Measurements from ENCODE around the gene PLCH1. TPM values are rescaled to one million over a fixed set of nuclear protein-coding genes. Genes with fewer than 3 reads are reported as not detected.

The PLCH1 gene
- polyA plus RNA-seq, 1 donor (not counting 4 experiments of a cell fraction or from before 2014, with no cell fraction given), result 0.05 TPM

DNA sequence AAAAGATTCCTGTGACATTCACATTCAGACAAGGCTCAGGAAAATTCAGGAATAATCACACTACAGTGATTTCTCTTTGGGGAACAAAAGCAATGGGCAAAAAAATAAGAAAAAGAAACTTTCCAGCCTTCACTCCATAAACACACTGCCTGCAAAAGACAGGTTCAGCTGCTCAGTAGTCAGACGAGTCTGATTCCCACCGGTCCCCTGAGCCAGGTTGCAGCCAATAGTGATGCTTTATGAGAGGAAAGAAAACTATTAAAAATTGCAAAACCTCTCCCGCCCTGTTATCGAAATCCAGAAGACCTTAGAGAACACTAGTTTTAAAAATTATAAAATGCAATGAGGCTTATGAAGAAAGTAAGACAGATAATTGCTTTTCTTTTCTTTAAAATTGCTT is 8.5 kb downstream of the PLCH1 start:
- no peak overlapping the region for H2AFZ ChIP-seq (ENCODE audit: control insufficient read depth, low read length)
- DNase-seq (ENCODE audit: low read depth, low spot score), result no peak
- H3K79me2 ChIP-seq (ENCODE audit: control insufficient read depth, insufficient read depth, low read length), result no peaks in the 10 kb centered on the region
- no peak overlapping the region for H3K9ac ChIP-seq (ENCODE audit: control insufficient read depth, extremely low read depth, insufficient read depth, low read length)
- dilution Hi-C loops (cut with MboI; ENCODE audit: extremely low pct_ligation_motif_present, low sequenced_read_pairs), result no loop called here
- no peaks in the 10 kb centered on the region for H3K9me1 ChIP-seq (ENCODE audit: control insufficient read depth, extremely low read depth, insufficient read depth, low read length)
- no peaks in the 10 kb centered on the region for H3K36me3 ChIP-seq (ENCODE audit: control insufficient read depth in 2 of 2, extremely low read depth in 1 of 2, insufficient read depth in 2 of 2, low read length in 2 of 2)
- FAIRE-seq, result no peak
- H3K9me3 ChIP-seq (ENCODE audit: control insufficient read depth, low read depth, low read length), result no peaks in the 10 kb centered on the region
- TF ChIP-seq, protein P1, sequence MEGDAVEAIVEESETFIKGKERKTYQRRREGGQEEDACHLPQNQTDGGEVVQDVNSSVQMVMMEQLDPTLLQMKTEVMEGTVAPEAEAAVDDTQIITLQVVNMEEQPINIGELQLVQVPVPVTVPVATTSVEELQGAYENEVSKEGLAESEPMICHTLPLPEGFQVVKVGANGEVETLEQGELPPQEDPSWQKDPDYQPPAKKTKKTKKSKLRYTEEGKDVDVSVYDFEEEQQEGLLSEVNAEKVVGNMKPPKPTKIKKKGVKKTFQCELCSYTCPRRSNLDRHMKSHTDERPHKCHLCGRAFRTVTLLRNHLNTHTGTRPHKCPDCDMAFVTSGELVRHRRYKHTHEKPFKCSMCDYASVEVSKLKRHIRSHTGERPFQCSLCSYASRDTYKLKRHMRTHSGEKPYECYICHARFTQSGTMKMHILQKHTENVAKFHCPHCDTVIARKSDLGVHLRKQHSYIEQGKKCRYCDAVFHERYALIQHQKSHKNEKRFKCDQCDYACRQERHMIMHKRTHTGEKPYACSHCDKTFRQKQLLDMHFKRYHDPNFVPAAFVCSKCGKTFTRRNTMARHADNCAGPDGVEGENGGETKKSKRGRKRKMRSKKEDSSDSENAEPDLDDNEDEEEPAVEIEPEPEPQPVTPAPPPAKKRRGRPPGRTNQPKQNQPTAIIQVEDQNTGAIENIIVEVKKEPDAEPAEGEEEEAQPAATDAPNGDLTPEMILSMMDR (optimal IDR thresholded peaks at IDR 0.05 in 1 of 3, IDR thresholded peaks at IDR 0.05 in 1 of 3, conservative IDR thresholded peaks at IDR 0.05 in 1 of 3; ENCODE audit: extremely low read depth in 1 of 3, insufficient read depth in 2 of 3, low read length in 3 of 3), result no peak
- TF ChIP-seq EZH2 (IDR thresholded peaks at IDR 0.05; ENCODE audit: low read length), result no peak
- H3K4me1 ChIP-seq (ENCODE audit: control insufficient read depth, extremely low read depth, insufficient read depth, low read length), result no peaks in the 10 kb centered on the region
- H3K4me2 ChIP-seq (ENCODE audit: control insufficient read depth, extremely low read depth, insufficient read depth, low read depth, low read length), result no peak overlapping the region
- no peak overlapping the region for H3K27ac ChIP-seq (ENCODE audit: control insufficient read depth, insufficient read depth, low read length)
- H3K27me3 ChIP-seq (ENCODE audit: control insufficient read depth, extremely low read depth, insufficient read depth, low read length), result no peaks in the 10 kb centered on the region
- no peaks in the 10 kb centered on the region for H4K20me1 ChIP-seq (ENCODE audit: control insufficient read depth, extremely low read depth, insufficient read depth, low read length)
- no peak overlapping the region for H3K4me3 ChIP-seq (ENCODE audit: control insufficient read depth in 2 of 3, extremely low read depth in 1 of 3, insufficient read depth in 2 of 3, low read depth in 1 of 3, low read length in 3 of 3)

DNA sequence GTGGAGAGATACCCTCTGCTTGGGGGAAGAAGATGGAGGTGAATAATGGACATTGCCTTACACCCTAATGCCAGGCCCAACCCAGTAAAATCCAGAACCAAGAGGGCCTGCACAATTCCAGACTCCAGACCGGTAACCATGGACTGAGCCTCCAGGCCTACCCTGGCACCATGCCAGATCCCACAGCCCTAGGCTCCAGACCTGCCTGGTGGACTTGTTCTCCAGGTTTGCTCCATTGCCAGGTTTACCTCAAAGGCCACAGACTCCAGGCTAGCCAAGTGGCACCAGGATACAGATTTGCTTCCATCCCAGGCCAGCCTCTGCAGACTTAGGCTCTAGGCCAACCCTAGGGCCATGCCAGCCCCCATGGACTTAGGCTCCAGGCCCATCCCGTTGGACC is 14.0 kb downstream of the PLCH1 start:
- H3K9me3 ChIP-seq (ENCODE audit: control insufficient read depth, low read depth, low read length), result no peaks in the 10 kb centered on the region
- no peaks in the 10 kb centered on the region for H3K79me2 ChIP-seq (ENCODE audit: control insufficient read depth, insufficient read depth, low read length)
- H3K4me3 ChIP-seq (ENCODE audit: control insufficient read depth in 2 of 3, extremely low read depth in 1 of 3, insufficient read depth in 2 of 3, low read depth in 1 of 3, low read length in 3 of 3), result no peak overlapping the region
- H3K4me2 ChIP-seq (ENCODE audit: control insufficient read depth, extremely low read depth, insufficient read depth, low read depth, low read length), result no peak overlapping the region
- H3K4me1 ChIP-seq (ENCODE audit: control insufficient read depth, extremely low read depth, insufficient read depth, low read length), result no peaks in the 10 kb centered on the region
- TF ChIP-seq, protein P1 (optimal IDR thresholded peaks at IDR 0.05 in 1 of 3, IDR thresholded peaks at IDR 0.05 in 1 of 3, conservative IDR thresholded peaks at IDR 0.05 in 1 of 3; ENCODE audit: extremely low read depth in 1 of 3, insufficient read depth in 2 of 3, low read length in 3 of 3), result no peak
- TF ChIP-seq EZH2 (IDR thresholded peaks at IDR 0.05; ENCODE audit: low read length), result no peak
- no peak overlapping the region for H2AFZ ChIP-seq (ENCODE audit: control insufficient read depth, low read length)
- dilution Hi-C loops (cut with MboI; ENCODE audit: extremely low pct_ligation_motif_present, low sequenced_read_pairs), result no loop called here
- H3K9me1 ChIP-seq (ENCODE audit: control insufficient read depth, extremely low read depth, insufficient read depth, low read length), result no peaks in the 10 kb centered on the region
- no peaks in the 10 kb centered on the region for H3K27me3 ChIP-seq (ENCODE audit: control insufficient read depth, extremely low read depth, insufficient read depth, low read length)
- no peak for FAIRE-seq
- no peak overlapping the region for H3K9ac ChIP-seq (ENCODE audit: control insufficient read depth, extremely low read depth, insufficient read depth, low read length)
- H3K27ac ChIP-seq (ENCODE audit: control insufficient read depth, insufficient read depth, low read length), result no peak overlapping the region
- no peaks in the 10 kb centered on the region for H4K20me1 ChIP-seq (ENCODE audit: control insufficient read depth, extremely low read depth, insufficient read depth, low read length)
- no peaks in the 10 kb centered on the region for H3K36me3 ChIP-seq (ENCODE audit: control insufficient read depth in 2 of 2, extremely low read depth in 1 of 2, insufficient read depth in 2 of 2, low read length in 2 of 2)
- DNase-seq (ENCODE audit: low read depth, low spot score), result no peak
